ENCODE data around the gene C7. TPM values are rescaled to one million over a fixed set of nuclear protein-coding genes. Genes with fewer than 3 reads are reported as not detected.
"Not testable (repeated sequence)": the region's sequence is repeated elsewhere in the genome, so short reads cannot be mapped to it uniquely, and the experiment has no call there.

Gene C7
- total RNA-seq, 1 experiment from 2014 or later: 0.74 TPM

DNA sequence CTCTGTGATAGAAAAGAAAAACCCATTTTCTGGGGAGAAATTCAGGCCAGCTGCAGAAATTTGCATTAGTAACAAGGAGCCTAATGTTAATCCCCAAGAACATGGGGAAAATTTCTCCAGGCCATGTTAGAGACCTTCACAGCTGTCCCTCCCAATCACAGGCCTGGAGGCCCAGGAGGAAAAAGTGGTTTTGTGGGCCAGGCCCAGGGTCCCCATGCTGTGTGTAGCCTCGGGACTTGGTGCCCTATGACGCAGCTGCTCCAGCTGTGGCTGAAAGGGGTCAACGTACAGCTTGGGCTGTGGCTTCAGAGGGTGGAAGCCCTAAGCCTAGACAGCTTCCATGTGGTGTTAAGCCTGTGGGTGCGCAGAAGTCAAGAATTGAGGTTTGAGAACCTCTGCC lies 27.0 kb upstream of the C7 start:
- ChIA-PET RAD21 (ENCODE audit: low non-redundant PET in 1 of 2, low total read pairs in 2 of 2, uncharacterized antibody in 2 of 2, unreplicated experiment in 2 of 2) (no interaction called here), CTCF (no interaction called here), POLR2A (no interaction called here)
- Histone ChIP-seq H3K79me2 (ENCODE audit: insufficient read depth, low read length) (no peaks in the 10 kb centered on the region), H3K9me3 (ENCODE audit: control insufficient read depth in 1 of 2, insufficient read depth in 1 of 2, low read depth in 1 of 2, low read length in 2 of 2) (peaks cover 0 to 4% of the 10 kb centered on the region in 2 experiments; a peak in 2 of 4 replicates), H3K4me3 (replicated peaks in 1 of 2; ENCODE audit: low read depth in 1 of 2, low read length in 2 of 2) (no peak overlapping the region), H2AFZ (ENCODE audit: low read depth, low read length, poor library complexity, severe bottlenecking) (no peak overlapping the region), H3K27me3 (ENCODE audit: insufficient read depth, low read length) (no peaks in the 10 kb centered on the region), H3K9ac (ENCODE audit: low read length) (no peak overlapping the region), H3K27ac (ENCODE audit: low read depth, low read length) (no peak overlapping the region), H3K4me2 (ENCODE audit: low read length) (no peak overlapping the region), H3K9me2 (ENCODE audit: insufficient read depth) (no peaks in the 10 kb centered on the region), H3K36me3 (ENCODE audit: control insufficient read depth in 1 of 2, insufficient read depth in 2 of 2, low read length in 2 of 2) (no peaks in the 10 kb centered on the region), H4K20me1 (ENCODE audit: insufficient read depth) (no peaks in the 10 kb centered on the region), H3K4me1 (ENCODE audit: control insufficient read depth in 1 of 2, insufficient read depth in 2 of 2, low read length in 2 of 2) (peaks cover 0 to 4% of the 10 kb centered on the region in 2 experiments; a peak in 1 of 4 replicates)
- no TSS peak for BruUV-seq (replicated peaks)
- TF ChIP-seq ELF1 (IDR thresholded peaks at IDR 0.05; ENCODE audit: borderline replicate concordance, low read depth) (no peak), POLR2AphosphoS5 (IDR thresholded peaks at IDR 0.05; ENCODE audit: low read depth, low read length) (no peak), RAD21 (IDR thresholded peaks at IDR 0.05; ENCODE audit: low read depth) (no peak), JUND (IDR thresholded peaks at IDR 0.05) (no peak), ZNF274 (IDR thresholded peaks at IDR 0.05; ENCODE audit: low read depth, low read length) (no peak), CEBPB (IDR thresholded peaks at IDR 0.05; ENCODE audit: low read depth) (no peak), FOSL1 (IDR thresholded peaks at IDR 0.05; ENCODE audit: low read depth) (no peak), ZFX (IDR thresholded peaks at IDR 0.05) (no peak)
- TF ChIP-seq, protein P1, sequence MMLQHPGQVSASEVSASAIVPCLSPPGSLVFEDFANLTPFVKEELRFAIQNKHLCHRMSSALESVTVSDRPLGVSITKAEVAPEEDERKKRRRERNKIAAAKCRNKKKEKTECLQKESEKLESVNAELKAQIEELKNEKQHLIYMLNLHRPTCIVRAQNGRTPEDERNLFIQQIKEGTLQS (IDR thresholded peaks at IDR 0.05): no peak
- TF ChIP-seq, protein P2, sequence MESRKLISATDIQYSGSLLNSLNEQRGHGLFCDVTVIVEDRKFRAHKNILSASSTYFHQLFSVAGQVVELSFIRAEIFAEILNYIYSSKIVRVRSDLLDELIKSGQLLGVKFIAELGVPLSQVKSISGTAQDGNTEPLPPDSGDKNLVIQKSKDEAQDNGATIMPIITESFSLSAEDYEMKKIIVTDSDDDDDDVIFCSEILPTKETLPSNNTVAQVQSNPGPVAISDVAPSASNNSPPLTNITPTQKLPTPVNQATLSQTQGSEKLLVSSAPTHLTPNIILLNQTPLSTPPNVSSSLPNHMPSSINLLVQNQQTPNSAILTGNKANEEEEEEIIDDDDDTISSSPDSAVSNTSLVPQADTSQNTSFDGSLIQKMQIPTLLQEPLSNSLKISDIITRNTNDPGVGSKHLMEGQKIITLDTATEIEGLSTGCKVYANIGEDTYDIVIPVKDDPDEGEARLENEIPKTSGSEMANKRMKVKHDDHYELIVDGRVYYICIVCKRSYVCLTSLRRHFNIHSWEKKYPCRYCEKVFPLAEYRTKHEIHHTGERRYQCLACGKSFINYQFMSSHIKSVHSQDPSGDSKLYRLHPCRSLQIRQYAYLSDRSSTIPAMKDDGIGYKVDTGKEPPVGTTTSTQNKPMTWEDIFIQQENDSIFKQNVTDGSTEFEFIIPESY (IDR thresholded peaks at IDR 0.05; ENCODE audit: extremely low read depth, insufficient replicate concordance, low read length): no peak
- TF ChIP-seq, protein P3, sequence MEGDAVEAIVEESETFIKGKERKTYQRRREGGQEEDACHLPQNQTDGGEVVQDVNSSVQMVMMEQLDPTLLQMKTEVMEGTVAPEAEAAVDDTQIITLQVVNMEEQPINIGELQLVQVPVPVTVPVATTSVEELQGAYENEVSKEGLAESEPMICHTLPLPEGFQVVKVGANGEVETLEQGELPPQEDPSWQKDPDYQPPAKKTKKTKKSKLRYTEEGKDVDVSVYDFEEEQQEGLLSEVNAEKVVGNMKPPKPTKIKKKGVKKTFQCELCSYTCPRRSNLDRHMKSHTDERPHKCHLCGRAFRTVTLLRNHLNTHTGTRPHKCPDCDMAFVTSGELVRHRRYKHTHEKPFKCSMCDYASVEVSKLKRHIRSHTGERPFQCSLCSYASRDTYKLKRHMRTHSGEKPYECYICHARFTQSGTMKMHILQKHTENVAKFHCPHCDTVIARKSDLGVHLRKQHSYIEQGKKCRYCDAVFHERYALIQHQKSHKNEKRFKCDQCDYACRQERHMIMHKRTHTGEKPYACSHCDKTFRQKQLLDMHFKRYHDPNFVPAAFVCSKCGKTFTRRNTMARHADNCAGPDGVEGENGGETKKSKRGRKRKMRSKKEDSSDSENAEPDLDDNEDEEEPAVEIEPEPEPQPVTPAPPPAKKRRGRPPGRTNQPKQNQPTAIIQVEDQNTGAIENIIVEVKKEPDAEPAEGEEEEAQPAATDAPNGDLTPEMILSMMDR (IDR thresholded peaks at IDR 0.05 in 2 of 3, conservative IDR thresholded peaks at IDR 0.05 in 1 of 3; ENCODE audit: borderline replicate concordance in 1 of 3, insufficient read depth in 1 of 3, low read depth in 2 of 3, low read length in 2 of 3): no peak
- intact Hi-C loops (cut with micrococcal nuclease): no loop called here
- DNase-seq (ENCODE audit: low read depth, low spot score) (no peak), ATAC-seq (no peak)

DNA sequence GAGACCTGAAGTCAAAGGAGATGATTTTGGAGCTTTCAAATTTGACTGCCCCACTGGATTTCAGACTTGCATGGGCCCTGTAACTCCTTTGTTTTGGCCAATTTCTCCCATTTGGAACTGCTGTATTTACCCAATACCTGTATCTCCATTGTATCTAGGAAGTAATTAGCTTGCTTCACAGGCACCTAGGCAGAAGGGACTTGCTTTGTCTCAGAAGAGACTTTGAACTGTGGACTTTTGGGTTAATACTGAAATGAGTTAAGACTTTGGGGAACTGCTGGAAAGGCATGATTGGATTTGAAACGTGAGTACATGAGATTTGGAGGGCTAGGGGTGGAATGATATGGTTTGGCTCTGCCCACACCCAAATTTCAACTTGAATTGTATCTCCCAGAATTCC lies 26.2 kb upstream of the C7 start:
- CTCF ChIA-PET, POLR2A ChIA-PET, ATAC-seq: not testable (repeated sequence)

More for the DNA sequence above, 26.2 kb upstream of the C7 start:
- H3K79me2 ChIP-seq (ENCODE audit: insufficient read depth, low read length); H3K36me3 ChIP-seq (ENCODE audit: control insufficient read depth in 1 of 2, insufficient read depth in 2 of 2, low read length in 2 of 2); H3K4me2 ChIP-seq (ENCODE audit: low read length); intact Hi-C loops (cut with micrococcal nuclease); H3K27ac ChIP-seq (ENCODE audit: low read depth, low read length); H3K9ac ChIP-seq (ENCODE audit: low read length); H3K9me2 ChIP-seq (ENCODE audit: insufficient read depth); BruUV-seq (replicated peaks); H3K27me3 ChIP-seq (ENCODE audit: insufficient read depth, low read length); H3K9me3 ChIP-seq (ENCODE audit: control insufficient read depth in 1 of 2, insufficient read depth in 1 of 2, low read depth in 1 of 2, low read length in 2 of 2); H2AFZ ChIP-seq (ENCODE audit: low read depth, low read length, poor library complexity, severe bottlenecking); H3K4me1 ChIP-seq (ENCODE audit: control insufficient read depth in 1 of 2, insufficient read depth in 2 of 2, low read length in 2 of 2); DNase-seq (ENCODE audit: low read depth, low spot score); RAD21 ChIA-PET (ENCODE audit: low non-redundant PET in 1 of 2, low total read pairs in 2 of 2, uncharacterized antibody in 2 of 2, unreplicated experiment in 2 of 2); H3K4me3 ChIP-seq (replicated peaks in 1 of 2; ENCODE audit: low read depth in 1 of 2, low read length in 2 of 2); H4K20me1 ChIP-seq (ENCODE audit: insufficient read depth): not testable (repeated sequence)

Data from HCT116 (cell line).